GM19025 (cell line): ENCODE measurements around the gene PRSS50.

Source experiments
- ATAC-seq: cut with Tn5 transposase; IDR thresholded peaks from one replicate; pipeline ENCODE4 v1.9.1; 2021; ENCODE audit warnings: mild to moderate bottlenecking, low read depth, moderate library complexity; ENCODE audit not compliant: unreplicated experiment

The PRSS50 gene

DNA sequence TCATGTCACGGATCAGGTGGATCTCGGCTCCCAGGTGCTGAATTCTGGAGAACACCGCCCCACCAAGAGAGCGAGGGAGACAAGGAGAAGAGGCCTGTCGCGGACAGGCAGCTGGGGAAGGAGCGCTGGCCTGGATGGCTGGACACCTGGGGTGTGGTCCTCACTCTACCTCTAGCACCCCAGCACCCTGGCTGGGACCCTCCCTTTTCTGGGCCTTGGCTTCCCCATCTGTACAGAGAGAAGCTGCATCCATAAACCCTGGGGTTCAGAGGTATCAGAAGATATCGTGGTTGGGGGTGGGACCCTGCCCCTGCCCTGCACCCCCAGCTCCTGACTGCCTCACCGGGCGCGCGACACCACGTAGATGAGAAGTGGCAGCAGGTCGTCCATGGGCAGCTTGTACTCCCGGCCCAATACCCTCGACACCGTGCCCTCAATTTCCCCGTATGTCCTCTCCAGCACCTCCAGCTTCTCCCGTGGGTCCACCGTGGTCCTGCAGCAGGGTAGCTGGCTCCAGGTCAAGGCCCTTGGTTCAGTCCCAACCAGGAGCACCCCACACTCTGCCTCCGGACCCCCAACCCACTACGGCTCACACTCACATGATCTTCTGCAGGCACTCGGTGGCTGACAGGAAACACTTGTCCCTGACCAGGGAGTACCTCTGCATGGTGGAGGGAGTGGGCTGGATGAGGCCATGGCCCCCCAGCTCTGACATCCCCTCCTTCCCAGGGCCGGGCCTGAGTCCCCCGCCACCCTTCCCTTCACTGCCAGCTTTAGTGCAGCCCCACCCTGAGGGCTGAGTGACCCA, 45.9 kb downstream of the PRSS50 start:
- ATAC-seq, result no peak

DNA sequence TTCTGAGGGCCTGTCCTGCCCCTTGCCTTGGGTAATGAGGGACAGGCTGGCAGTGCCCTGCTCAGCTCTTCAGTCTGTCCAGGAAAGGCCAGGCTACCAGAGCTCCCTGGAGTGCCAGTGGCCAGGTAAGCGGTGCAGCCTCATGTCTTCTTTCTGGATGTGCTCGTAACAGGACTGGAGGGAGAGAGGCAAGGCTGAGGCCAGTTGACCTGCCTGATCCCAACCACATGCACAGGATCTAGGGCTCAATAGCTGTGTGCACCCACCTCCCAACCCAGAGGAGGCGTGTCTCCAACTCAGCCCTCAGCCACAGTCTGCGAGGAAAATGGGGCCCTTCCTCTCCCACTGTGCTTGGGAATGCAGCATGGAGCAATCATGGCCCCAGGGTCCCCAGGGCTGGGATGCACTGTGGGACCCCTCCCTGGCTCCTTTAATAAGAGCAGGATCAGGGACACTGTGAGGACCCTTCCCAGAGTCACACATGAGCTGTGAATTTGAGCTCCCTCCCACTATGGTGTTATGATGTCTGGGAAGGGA, 46.7 kb downstream of the PRSS50 start:
- ATAC-seq, result no peak

DNA sequence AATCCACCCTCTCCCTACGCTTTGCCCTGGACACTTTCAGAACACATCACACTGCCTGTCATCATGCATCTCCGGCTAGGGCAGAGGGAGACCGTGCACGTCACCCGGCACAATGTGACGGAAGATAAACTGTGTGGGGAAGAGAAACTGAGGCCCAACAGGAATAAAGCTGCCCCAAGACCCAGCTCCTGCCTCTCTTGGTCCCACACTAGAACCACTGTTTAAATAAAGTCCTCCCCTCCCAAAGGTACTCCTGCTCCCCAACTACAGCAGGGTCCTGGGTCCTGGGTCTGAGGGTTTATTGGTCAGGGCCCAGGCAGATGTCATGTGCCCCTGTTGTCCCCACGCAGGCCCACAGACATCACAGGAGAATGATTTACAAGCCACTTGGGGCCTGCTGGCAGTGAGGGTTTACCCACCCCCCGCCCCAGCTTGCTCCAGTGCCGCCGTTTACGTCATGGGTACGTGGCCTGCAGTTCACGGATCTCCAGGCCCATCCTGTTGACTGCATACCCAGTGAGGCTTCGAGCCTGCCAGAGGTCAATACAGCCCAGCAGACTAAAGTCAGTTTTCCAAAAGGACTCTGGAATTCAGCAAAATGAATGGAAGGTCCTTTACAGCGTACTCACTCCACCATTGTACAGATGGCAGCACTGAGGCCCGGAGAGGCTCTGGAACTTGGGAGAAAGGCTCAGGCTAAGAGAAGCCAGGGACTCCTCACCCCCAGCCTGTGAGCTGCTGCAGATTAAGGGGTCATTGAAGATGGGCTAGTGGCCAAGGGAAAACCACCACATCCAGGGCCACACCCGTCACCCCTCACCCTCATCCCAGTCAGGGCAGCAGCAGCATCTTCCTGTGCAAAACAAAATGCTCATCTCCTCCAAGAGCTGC, 47.4 kb downstream of the PRSS50 start:
- ATAC-seq, result no peak

DNA sequence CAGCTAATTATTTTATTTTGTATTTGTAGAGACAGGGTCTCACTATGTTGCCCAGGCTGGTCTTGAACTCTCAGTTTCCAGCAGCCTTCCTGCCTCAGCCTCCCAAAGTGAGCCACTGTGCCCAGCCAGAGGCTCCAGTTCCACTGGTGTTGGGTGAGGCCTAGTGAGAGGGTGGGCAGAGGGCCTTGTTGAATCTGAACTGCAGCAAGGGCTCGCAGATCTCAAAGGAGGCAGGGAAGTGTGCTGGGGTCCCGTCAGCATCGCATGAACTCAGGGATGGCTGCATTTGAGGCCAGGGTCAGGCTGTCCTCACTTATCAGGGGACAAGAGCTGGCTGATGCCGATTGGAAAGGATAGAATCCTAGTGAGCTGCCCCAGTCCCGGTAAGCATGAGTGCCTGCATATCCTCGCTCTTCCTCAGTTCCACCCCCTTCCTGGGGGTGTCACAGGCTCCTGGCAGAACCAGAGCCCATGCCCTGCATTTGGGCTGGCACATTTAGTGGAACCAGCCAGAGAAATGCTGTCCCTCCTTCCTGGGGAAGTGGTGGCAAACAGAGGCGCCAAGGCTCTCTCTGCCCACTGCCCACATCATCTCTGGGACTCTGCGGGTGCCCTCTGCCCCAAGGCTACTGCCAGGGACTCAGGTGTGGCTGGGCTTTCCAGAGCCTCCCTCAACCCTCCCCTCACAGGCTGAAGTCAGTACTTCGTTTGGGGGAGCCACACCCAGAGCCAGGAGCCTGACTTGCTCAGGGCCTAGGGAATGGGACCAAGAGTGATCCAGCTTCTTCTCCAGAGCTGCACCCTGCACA, 48.3 kb downstream of the PRSS50 start:
- ATAC-seq, result no peak

DNA sequence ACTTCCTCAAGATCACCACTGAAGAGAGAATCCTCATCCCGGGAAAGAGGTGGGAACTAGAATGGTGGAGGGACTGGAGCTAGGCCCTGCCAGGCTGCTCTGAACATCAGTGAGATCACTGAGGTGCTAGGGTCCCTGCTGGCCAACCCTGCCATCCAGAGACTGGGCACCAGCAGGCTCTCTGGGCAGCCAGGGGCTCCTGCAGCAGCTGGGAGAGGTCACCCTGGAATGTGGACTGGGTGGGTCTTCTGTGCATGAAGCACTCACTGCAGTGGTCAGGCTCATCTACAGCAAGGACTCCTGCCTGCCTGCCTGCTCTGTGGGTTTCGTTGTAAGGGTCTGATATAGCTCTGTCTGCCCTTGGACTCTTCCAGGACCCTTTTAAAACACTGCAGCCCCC, 49.1 kb downstream of the PRSS50 start:
- no peak for ATAC-seq

DNA sequence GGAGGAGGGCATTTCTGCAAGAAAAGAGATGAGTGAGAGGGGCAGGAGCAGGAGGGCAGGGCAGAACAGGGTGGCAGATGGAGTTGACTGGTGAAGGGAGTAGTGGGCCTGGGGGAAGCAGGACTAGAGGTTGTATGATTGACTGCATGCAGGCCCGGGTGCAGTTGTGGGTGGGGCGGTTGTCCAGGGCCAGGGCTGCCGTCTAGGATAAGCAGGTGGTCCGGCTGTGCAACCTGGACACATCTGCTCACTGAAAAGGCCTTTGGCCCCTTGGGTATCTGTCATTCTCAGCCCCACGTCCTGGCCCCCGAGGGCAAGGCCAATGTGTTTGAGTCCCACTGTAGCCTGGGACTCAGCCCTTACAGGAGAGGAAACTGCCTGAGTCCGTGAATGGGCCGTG, 49.6 kb downstream of the PRSS50 start:
- ATAC-seq, result no peak

DNA sequence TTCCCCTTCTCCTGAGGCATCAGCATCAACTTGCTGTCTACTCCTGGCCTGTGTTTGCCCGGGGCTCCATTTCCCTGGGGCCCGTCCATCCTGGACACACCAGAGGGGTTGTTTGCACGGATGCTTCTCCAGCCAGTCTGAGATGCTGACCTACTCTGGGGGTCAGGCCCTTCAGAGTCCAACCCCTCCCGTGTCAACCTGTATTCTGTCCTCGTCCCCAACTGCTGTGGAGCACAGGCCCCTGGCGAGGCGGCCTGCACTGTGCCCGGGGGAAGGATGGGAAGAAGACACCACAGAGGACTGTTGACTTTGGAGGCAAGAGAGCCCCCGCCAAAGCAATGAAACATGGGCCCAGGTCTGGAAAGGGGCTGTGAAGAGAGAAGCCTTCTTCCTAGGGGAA, 50.0 kb downstream of the PRSS50 start:
- no peak for ATAC-seq

DNA sequence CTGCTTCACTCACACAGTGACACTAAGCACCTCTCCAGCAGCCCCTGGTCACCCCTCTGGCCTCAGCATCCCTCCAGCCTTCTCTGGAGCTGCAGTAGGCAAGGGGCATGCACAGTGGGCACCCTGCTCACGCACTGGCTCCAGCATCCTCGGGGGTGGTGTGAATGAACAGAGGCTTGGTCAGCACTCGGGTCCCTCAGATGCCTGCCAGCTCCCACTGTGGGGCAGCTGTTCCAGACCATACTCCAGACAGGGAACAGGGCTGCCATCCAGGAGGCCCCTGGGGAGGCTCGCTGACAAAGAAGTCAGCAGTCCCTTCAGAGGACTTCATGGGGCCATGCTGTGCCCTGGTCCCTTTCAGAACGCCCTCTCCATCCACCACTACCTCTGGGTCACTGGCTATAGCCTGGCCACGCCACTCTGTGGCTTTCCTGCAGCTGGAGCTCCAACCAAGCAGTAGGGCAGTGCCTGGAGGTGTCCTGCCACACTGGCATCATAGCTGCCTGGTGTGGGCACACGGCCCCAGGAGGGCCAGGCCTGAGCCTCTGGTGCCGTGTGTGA, 50.5 kb downstream of the PRSS50 start:
- ATAC-seq, result no peak

DNA sequence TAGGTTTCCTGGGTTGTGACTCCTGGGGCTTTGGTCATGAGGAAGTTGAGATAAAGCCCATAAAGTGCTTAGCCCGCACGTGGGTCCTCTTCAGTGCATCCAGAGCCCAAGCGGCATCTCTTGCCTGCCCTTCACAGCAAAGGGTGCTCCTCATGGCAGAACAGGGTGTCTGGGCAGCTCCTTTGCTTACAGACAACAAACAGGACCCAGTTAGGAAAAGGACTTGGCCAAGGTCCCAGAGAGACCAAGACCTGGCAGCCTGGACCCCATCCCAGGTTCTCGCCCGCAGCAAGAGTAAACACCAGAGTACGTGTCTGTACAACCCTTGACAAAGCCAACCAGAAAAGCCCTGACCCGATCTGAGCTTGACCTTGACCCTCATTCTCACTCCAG, 51.2 kb downstream of the PRSS50 start:
- no peak for ATAC-seq

DNA sequence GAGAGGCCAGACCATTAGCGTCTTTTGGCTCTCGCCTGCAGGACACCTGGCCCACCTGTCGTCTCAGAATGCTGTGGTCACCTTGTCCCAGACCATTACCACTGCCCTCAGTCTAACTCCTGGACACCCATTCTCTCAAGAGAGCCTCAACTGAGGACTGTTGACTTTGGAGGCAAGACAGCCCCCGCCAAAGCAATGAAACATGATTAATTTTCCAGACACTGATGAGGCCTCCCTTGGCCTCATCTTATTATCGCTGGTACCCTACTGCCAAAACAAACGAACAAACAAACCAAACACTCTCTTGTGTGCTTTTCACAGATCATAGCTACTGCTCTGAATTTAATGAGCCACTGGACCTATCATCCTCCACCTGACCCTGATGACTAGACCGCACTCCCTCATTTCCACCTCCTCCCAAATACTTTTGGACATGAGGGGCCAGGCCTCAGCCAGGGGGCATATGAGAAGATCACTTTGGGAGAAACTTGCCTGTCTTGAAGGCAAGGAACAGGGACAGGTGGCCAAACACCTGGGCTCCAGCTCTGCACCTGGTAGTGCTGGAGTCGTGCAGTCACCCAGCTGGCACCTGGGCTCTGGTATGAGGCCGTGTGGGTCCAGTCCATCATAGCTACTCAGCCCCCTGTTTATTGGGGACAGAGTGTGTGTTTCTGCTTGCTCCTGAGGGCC, 51.8 kb downstream of the PRSS50 start:
- ATAC-seq, result no peak

DNA sequence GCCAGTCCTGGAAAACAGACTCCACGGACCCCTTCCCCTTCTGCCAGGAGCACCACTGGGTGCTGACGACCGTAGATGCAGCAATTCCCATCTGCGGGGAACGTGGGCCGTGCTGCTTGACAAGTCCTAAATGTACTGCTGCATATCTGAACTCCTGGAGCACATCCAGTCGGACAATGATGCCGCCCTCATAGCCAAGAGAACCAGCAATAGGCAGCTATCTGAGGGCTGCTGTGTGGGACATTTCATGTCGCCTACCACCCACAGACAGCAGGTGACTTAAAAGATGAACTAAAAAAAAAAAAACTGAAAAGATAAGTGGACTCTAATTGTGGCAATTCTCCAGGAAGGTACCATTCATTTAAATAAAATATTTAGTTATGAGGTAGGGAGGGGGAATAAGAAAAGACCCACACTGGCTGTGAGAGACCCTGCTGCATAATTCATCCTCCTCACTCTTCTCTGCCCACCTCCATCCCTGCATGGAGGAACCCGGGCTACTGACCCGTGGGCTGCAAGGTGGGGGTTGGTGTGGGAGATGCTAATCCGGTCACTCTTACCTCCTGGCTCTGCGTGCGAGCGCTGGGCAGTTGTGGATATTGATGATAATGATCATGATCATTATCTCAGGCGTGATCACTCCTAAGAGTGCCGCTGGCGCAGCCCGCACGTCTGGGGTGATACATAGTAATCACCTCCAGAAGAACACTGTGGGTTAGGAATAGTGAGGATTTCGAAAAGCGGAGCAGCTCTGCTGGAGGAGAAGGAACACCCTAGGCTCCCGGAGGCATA, 52.5 kb downstream of the PRSS50 start:
- no peak for ATAC-seq

DNA sequence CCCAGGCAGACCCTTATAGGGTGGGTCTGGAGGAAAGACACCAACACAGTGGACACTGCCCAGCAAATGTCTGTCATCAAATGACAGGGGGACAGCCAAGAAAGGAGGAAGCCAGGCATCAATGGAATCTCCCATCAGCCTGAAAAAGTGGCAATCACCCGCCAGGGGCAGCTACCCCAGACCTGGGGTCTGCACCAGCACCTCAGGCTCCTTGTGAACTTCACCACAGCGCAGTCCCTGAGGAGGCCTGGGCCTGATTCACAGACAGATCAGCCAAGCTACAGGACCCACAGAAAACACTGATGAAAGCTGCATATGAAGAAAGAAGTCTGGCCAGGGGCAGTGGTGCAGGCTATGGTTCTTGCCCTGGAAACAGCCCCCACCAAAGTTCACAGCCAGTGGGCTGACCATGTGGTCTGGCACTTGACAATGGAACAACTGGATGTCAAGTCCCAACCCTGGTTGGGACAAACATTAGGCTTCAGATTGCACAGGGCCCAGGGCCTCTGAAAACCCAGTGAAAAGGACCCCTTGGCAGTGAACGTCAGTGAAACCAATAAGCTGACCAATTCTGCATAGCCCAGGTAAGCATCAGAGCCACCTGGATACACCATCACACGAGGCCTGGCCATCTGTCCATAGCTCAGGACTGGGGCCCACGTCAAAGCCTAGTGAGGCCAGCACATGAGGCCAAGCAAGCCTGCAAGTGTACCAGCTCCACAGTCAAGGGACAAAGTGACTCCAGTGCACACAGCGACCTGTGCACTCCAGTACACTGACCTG, 53.3 kb downstream of the PRSS50 start:
- no peak for ATAC-seq

DNA sequence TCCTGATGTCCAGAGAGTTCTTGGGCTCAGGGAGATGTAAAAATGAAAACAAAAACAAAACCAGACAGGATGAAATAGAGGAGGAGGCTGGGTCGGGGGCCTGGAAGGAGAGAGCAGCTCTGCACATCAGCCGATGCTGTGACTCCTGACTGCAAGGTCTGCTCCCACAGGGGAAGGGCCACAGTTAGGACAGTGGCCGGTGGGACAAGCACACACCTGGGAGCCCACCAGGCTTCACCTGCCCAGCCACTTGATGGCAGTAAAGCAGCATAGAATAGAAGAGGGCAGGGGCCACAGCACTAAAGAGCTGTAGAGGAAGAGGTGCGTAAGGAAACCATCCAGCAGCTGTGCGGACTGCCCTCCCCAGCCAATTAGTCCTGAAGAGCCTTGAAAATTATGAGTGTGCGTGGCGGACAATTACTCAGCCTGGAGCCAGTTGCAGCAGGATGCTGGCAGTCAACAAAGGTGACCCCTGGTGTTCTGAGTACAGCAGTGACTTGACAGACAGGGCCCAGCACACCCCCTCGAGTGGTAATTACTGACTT, 54.0 kb downstream of the PRSS50 start:
- ATAC-seq, result no peak

DNA sequence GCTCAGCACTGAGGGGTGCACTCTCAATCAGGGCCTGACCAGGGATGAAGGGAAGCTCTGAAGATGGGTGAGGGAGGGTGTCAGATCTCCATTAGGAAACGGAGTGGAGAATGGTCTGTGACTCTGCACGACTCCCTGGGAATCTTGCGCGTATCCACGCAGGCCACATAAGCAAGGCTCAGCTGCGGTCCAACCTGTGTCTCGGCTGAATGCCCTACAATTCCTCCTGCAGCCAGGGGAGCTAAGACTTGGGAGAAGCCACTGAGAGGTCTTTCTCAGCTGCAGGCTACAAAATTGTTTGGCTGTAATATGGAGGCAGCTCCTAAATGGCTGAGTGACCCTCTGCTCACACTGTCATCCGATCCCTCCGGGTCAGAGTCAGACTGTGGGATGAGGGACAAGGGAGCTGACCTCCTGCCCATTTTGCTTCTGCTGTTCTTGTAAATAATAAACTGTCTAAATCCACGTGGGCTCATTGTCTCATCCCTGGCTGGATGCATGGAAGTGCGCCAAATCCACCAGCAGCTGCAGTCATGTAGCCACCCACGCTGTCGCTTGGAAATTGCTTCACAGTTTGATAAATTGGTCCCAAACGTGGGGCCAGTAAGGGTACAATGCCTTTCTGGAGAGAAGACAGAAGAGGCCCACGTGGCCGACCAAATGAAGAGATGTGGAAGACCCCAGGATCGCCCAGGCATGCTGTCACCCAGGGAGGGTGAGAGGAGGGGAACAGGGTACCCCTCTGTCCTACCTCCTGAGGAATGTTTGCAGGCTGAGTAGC, 54.7 kb downstream of the PRSS50 start:
- ATAC-seq, result no peak
